ENCODE data around the gene UBL3. TPM values are rescaled to one million over a fixed set of nuclear protein-coding genes. Genes with fewer than 3 reads are reported as not detected.

The UBL3 gene
- total and polyA plus RNA-seq, 10 of the 15 experiments (the other 5 are each of a cell fraction or from before 2014, with no cell fraction given): 5.5 to 13.7 (median 10.6) TPM

DNA sequence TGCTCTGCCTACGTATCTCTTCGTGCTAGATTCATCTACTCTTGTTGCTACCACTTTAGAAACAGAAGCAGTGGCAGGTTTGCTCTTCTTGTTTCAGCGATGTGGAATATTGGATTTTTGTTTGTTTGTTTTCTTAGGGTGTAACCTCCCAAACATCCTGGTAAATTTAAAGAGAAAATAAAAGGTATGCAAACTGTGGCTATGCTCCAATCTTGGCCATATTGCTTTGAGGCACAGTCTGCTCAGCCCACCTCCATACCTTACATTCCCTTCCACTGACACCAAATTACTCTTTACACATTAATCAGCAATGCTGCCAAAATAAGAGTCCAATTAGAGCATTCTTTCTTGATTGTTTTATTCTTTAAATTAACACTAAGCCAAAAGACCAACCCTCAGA lies 25.2 kb upstream of the UBL3 start:
- ChIA-PET CTCF (no interaction called here), RAD21 (ENCODE audit: unreplicated experiment) (no interaction called here), POLR2A (no interaction called here), SMC1A (ENCODE audit: uncharacterized antibody, unreplicated experiment) (no interaction called here)
- no peaks in the 10 kb centered on the region for H3K36me3 ChIP-seq (ENCODE audit: control insufficient read depth in 2 of 2, insufficient read depth in 2 of 2, low read length in 1 of 2)
- no peak overlapping the region for H3K27ac ChIP-seq (ENCODE audit: control insufficient read depth, insufficient read depth)
- peaks cover 0 to 2% of the 10 kb centered on the region in 2 experiments; a peak in 2 of 4 replicates for H3K27me3 ChIP-seq (replicated peaks in 1 of 2; ENCODE audit: control insufficient read depth in 2 of 2, insufficient read depth in 2 of 2, low read length in 1 of 2)
- ATAC-seq: no peak
- in situ Hi-C loops (cut with MboI) (no loop called here), intact Hi-C loops (cut with micrococcal nuclease; ENCODE audit: unreplicated experiment) (no loop called here)
- BruUV-seq (replicated peaks): no TSS peak
- H3K79me2 ChIP-seq (ENCODE audit: control insufficient read depth, insufficient read depth, low read length): no peaks in the 10 kb centered on the region
- no peak overlapping the region for H3K9ac ChIP-seq (ENCODE audit: control insufficient read depth, insufficient read depth, low read length)
- H3K4me1 ChIP-seq (ENCODE audit: control insufficient read depth, insufficient read depth, low read length): no peaks in the 10 kb centered on the region
- H2AFZ ChIP-seq (ENCODE audit: control insufficient read depth, low read depth, low read length): no peak overlapping the region
- no peaks in the 10 kb centered on the region for H4K20me1 ChIP-seq (ENCODE audit: control insufficient read depth, insufficient read depth)
- H3K4me2 ChIP-seq (ENCODE audit: control insufficient read depth, insufficient read depth): no peak overlapping the region
- no peaks in the 10 kb centered on the region for H3K9me3 ChIP-seq (replicated peaks; ENCODE audit: control insufficient read depth, insufficient read depth, low read length)
- DNase-seq (ENCODE audit: low read depth, low spot score): no peak
- FAIRE-seq: no peak
- whole genome bisulfite sequencing (ENCODE audit: insufficient coverage, insufficient replicate concordance, low lambda C conversion rate, missing lambda C conversion rate): 18% methylated on average over 3 of the region's 3 CpGs
- no peak for TF ChIP-seq PML (IDR thresholded peaks at IDR 0.05; ENCODE audit: low read length)
- no peak for TF ChIP-seq NRF1 (conservative IDR thresholded peaks at IDR 0.05; ENCODE audit: low read depth, low read length)
- TF ChIP-seq CREM (IDR thresholded peaks at IDR 0.05; ENCODE audit: low read depth): no peak
- TF ChIP-seq HCFC1 (IDR thresholded peaks at IDR 0.05; ENCODE audit: low read length): no peak
- TF ChIP-seq TAF1 (IDR thresholded peaks at IDR 0.05; ENCODE audit: borderline replicate concordance, low read depth, low read length): no peak
- TF ChIP-seq, protein P1, sequence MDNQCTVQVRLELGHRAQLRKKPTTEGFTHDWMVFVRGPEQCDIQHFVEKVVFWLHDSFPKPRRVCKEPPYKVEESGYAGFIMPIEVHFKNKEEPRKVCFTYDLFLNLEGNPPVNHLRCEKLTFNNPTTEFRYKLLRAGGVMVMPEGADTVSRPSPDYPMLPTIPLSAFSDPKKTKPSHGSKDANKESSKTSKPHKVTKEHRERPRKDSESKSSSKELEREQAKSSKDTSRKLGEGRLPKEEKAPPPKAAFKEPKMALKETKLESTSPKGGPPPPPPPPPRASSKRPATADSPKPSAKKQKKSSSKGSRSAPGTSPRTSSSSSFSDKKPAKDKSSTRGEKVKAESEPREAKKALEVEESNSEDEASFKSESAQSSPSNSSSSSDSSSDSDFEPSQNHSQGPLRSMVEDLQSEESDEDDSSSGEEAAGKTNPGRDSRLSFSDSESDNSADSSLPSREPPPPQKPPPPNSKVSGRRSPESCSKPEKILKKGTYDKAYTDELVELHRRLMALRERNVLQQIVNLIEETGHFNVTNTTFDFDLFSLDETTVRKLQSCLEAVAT (IDR thresholded peaks at IDR 0.05): no peak
- TF ChIP-seq SUZ12 (IDR thresholded peaks at IDR 0.05; ENCODE audit: unreplicated experiment): no peak
- no peak for TF ChIP-seq TBL1XR1 (IDR thresholded peaks at IDR 0.05; ENCODE audit: low read depth, low read length)
- TF ChIP-seq, protein P2, sequence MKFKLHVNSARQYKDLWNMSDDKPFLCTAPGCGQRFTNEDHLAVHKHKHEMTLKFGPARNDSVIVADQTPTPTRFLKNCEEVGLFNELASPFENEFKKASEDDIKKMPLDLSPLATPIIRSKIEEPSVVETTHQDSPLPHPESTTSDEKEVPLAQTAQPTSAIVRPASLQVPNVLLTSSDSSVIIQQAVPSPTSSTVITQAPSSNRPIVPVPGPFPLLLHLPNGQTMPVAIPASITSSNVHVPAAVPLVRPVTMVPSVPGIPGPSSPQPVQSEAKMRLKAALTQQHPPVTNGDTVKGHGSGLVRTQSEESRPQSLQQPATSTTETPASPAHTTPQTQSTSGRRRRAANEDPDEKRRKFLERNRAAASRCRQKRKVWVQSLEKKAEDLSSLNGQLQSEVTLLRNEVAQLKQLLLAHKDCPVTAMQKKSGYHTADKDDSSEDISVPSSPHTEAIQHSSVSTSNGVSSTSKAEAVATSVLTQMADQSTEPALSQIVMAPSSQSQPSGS (IDR thresholded peaks at IDR 0.05; ENCODE audit: low read length): no peak
- TF ChIP-seq CHD4 (IDR thresholded peaks at IDR 0.05): no peak
- TF ChIP-seq TARDBP (IDR thresholded peaks at IDR 0.05; ENCODE audit: borderline replicate concordance): no peak
- TF ChIP-seq CBX5 (IDR thresholded peaks at IDR 0.05; ENCODE audit: low read depth): no peak
- TF ChIP-seq NFYA (IDR thresholded peaks at IDR 0.05; ENCODE audit: borderline replicate concordance, low read depth, low read length): no peak
- TF ChIP-seq ASH2L (IDR thresholded peaks at IDR 0.05; ENCODE audit: borderline replicate concordance, low read depth): no peak
- TF ChIP-seq JUNB (IDR thresholded peaks at IDR 0.05): no peak
- H3K4me3 ChIP-seq: no peak overlapping the region
